GM19239 (cell line): ENCODE data around the gene GPC5.
"Not testable (repeated sequence)": the region's sequence is repeated elsewhere in the genome, so short reads cannot be mapped to it uniquely, and the experiment has no call there.

Source experiments
- DNase-seq: peaks from one replicate; pipeline ENCODE4 v3.0.0; 2011; ENCODE audit warnings: low spot score; ENCODE audit not compliant: insufficient read length
- FAIRE-seq: peaks from 2 replicates; lab custom pipeline; 2011; peaks lifted over from hg19 to GRCh38; lab: Jason Lieb, UNC

Gene GPC5

GRCh38 chr13:91804724-91805123 is 406.3 kb downstream of the GPC5 start:
- FAIRE-seq (no peak), DNase-seq (no peak)

- no peak for DNase-seq
- FAIRE-seq = no peak
These were observed 407.2 kb downstream of the GPC5 start for GRCh38 chr13:91805605-91806004.

GRCh38 chr13:91809161-91809560 is 410.7 kb downstream of the GPC5 start:
- FAIRE-seq = no peak

GRCh38 chr13:91813253-91813652 is 414.8 kb downstream of the GPC5 start:
- FAIRE-seq (no peak), DNase-seq (no peak)

More at GRCh38 chr13:91809161-91809560, 410.7 kb downstream of the GPC5 start:
- DNase-seq = no peak

GRCh38 chr13:91816263-91816807 is 417.9 kb downstream of the GPC5 start:
- no peak for DNase-seq
- no peak for FAIRE-seq

GRCh38 chr13:91817250-91817649 is 418.8 kb downstream of the GPC5 start:
- no peak for DNase-seq
- no peak for FAIRE-seq

GRCh38 chr13:91824416-91824815 is 426.0 kb downstream of the GPC5 start:
- FAIRE-seq = no peak

GRCh38 chr13:91825516-91825915 is 427.1 kb downstream of the GPC5 start:
- DNase-seq (no peak), FAIRE-seq (no peak)

More at GRCh38 chr13:91824416-91824815, 426.0 kb downstream of the GPC5 start:
- no peak for DNase-seq

GRCh38 chr13:91836553-91836952 is 438.1 kb downstream of the GPC5 start:
- FAIRE-seq = no peak
- no peak for DNase-seq

- DNase-seq (no peak), FAIRE-seq (no peak)
These were observed 447.2 kb downstream of the GPC5 start for GRCh38 chr13:91845612-91846011.

- DNase-seq (no peak), FAIRE-seq (no peak)
These were observed 465.3 kb downstream of the GPC5 start for GRCh38 chr13:91863699-91864098.

- no peak for FAIRE-seq
These were observed 469.9 kb downstream of the GPC5 start for GRCh38 chr13:91868351-91868750.

GRCh38 chr13:91878491-91878890 is 480.1 kb downstream of the GPC5 start:
- DNase-seq = no peak
- no peak for FAIRE-seq

More at GRCh38 chr13:91868351-91868750, 469.9 kb downstream of the GPC5 start:
- no peak for DNase-seq

- DNase-seq (no peak), FAIRE-seq (no peak)
These were observed 480.9 kb downstream of the GPC5 start for GRCh38 chr13:91879360-91879759.

GRCh38 chr13:91882918-91883317 is 484.5 kb downstream of the GPC5 start:
- no peak for DNase-seq
- FAIRE-seq = no peak

- FAIRE-seq = no peak
- DNase-seq = no peak
These were observed 491.2 kb downstream of the GPC5 start for GRCh38 chr13:91889641-91890040.

- no peak for DNase-seq
These were observed 492.7 kb downstream of the GPC5 start for GRCh38 chr13:91891141-91891540.

GRCh38 chr13:91893040-91893439 is 494.6 kb downstream of the GPC5 start:
- FAIRE-seq (no peak), DNase-seq (no peak)

More at GRCh38 chr13:91891141-91891540, 492.7 kb downstream of the GPC5 start:
- FAIRE-seq = no peak

GRCh38 chr13:91894316-91894715 is 495.9 kb downstream of the GPC5 start:
- DNase-seq = no peak
- no peak for FAIRE-seq

GRCh38 chr13:91896547-91896946 is 498.1 kb downstream of the GPC5 start:
- FAIRE-seq (no peak), DNase-seq (no peak)

GRCh38 chr13:91898986-91899385 is 500.6 kb downstream of the GPC5 start:
- FAIRE-seq, DNase-seq: not testable (repeated sequence)

- no peak for DNase-seq
- FAIRE-seq = no peak
These were observed 503.9 kb downstream of the GPC5 start for GRCh38 chr13:91902291-91902690.
